ENCODE data around the gene ABTB2. TPM values are rescaled to one million over a fixed set of nuclear protein-coding genes. Genes with fewer than 3 reads are reported as not detected.

The ABTB2 gene
- total and polyA plus RNA-seq, 2 donors (not counting 1 experiment from before 2014, with no cell fraction given): 1.0 to 5.8 TPM

DNA sequence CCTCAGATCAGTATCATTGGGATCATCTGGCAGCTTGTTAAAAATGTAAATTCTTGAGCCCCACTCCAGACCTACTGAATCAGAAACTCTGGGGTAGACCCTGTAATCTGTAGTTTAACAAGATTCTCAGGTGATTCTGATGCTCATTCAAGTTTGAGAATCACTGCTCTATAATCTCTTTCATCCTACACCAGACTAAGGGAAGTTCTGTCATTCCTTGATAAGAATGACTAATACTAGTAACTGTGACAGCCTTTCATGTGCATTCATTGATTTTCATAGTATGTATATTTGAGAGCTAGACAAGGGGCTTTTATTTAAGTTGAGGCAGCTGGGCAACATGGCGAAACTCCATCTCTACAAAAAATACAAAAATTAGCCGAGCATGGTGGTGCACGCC is 222.4 kb downstream of the ABTB2 start:
- no peak for DNase-seq (ENCODE audit: low read depth in 2 of 2)
- Histone ChIP-seq H3K9me3 (ENCODE audit: control insufficient read depth, insufficient read depth, low read depth, low read length) (no peaks in the 10 kb centered on the region), H3K27me3 (ENCODE audit: control insufficient read depth, insufficient read depth, low read length) (no peaks in the 10 kb centered on the region), H4K20me1 (ENCODE audit: control insufficient read depth, extremely low read depth, insufficient read depth, low read length) (no peaks in the 10 kb centered on the region), H2AFZ (ENCODE audit: low read length) (no peak overlapping the region), H3K79me2 (ENCODE audit: control insufficient read depth, insufficient read depth, low read length) (no peaks in the 10 kb centered on the region), H3K27ac (ENCODE audit: insufficient read depth, low read length) (no peak overlapping the region), H3K36me3 (ENCODE audit: control insufficient read depth, insufficient read depth, low read length) (peaks cover 35% of the 10 kb centered on the region), H3K9ac (ENCODE audit: insufficient read depth, low read length) (no peak overlapping the region), H3K4me1 (ENCODE audit: control insufficient read depth, extremely low read depth, insufficient read depth, low read length) (no peaks in the 10 kb centered on the region), H3K4me3 (replicated peaks in 1 of 4; ENCODE audit: control extremely low read depth in 1 of 4, insufficient read depth in 1 of 4, low read depth in 3 of 4, low read length in 4 of 4) (no peak overlapping the region), H3K4me2 (ENCODE audit: extremely low read depth, insufficient read depth, low read length) (no peak overlapping the region)
- no peak for TF ChIP-seq EZH2 (IDR thresholded peaks at IDR 0.05; ENCODE audit: low read length, missing control alignments)
- TF ChIP-seq, protein P1, sequence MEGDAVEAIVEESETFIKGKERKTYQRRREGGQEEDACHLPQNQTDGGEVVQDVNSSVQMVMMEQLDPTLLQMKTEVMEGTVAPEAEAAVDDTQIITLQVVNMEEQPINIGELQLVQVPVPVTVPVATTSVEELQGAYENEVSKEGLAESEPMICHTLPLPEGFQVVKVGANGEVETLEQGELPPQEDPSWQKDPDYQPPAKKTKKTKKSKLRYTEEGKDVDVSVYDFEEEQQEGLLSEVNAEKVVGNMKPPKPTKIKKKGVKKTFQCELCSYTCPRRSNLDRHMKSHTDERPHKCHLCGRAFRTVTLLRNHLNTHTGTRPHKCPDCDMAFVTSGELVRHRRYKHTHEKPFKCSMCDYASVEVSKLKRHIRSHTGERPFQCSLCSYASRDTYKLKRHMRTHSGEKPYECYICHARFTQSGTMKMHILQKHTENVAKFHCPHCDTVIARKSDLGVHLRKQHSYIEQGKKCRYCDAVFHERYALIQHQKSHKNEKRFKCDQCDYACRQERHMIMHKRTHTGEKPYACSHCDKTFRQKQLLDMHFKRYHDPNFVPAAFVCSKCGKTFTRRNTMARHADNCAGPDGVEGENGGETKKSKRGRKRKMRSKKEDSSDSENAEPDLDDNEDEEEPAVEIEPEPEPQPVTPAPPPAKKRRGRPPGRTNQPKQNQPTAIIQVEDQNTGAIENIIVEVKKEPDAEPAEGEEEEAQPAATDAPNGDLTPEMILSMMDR (conservative IDR thresholded peaks at IDR 0.05 in 1 of 2, IDR thresholded peaks at IDR 0.05 in 1 of 2; ENCODE audit: low read depth in 1 of 2, low read length in 2 of 2): no peak

DNA sequence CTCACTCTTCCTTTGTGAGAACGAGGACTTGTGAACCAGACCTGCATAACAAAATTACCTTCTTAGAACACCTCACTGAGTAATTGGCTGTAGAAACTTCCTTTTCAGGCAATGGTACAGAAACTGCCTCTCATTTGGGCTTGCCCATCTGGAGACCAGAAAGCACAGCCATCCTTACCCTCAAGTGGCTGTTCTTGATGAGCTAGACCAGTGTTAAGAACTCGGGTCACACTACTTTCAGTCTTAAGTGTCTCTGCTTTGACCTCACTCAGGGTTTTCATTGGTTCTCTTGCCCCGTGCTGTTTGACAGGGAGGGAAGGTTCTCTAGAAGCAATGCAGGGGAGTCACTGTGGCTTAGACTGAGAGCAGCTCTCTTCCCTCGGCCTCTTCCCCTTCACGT is 223.0 kb downstream of the ABTB2 start:
- H3K9ac ChIP-seq (ENCODE audit: insufficient read depth, low read length): no peak overlapping the region

DNA sequence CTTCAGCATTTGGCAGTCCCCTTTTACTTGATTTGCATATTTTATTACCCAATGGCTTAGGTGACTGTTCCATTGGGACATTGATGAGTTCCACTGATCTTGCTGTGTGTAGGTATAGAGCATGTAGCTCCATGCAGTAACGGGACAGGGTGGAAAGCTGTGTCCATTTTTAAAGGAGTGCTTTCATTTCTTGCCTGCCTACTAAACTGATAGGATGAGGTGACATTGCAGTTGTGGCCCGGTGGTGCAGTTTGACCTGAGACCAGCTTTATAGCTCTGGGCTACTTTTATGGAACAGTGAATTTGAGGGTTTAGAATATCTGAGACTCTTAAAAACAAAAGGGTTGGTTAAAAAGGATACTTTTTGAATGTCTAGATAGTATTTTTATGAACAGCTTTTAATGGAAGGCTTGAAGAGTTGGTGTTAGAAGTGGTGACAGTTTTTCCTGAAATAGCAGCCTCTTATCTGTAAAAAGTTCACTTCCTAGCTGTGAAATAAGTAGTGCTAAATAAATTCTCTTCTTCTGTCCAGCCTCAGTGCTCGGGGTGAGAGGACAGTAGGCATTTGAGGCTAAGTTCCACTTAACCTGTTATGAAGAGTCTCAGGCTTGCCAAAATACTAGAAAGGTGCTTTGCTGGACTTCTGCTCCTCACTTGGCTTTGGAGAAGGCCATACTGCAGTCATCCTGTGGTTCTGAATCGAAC is 225.4 kb downstream of the ABTB2 start:
- no peak for DNase-seq (ENCODE audit: low read depth in 2 of 2)
- Histone ChIP-seq H3K4me2 (ENCODE audit: extremely low read depth, insufficient read depth, low read length) (no peak overlapping the region), H4K20me1 (ENCODE audit: control insufficient read depth, extremely low read depth, insufficient read depth, low read length) (no peaks in the 10 kb centered on the region), H2AFZ (ENCODE audit: low read length) (no peak overlapping the region), H3K4me1 (ENCODE audit: control insufficient read depth, extremely low read depth, insufficient read depth, low read length) (no peaks in the 10 kb centered on the region), H3K9ac (ENCODE audit: insufficient read depth, low read length) (no peak overlapping the region), H3K9me3 (ENCODE audit: control insufficient read depth, insufficient read depth, low read depth, low read length) (no peaks in the 10 kb centered on the region), H3K79me2 (ENCODE audit: control insufficient read depth, insufficient read depth, low read length) (no peaks in the 10 kb centered on the region), H3K4me3 (replicated peaks in 1 of 4; ENCODE audit: control extremely low read depth in 1 of 4, insufficient read depth in 1 of 4, low read depth in 3 of 4, low read length in 4 of 4) (no peak overlapping the region), H3K27ac (ENCODE audit: insufficient read depth, low read length) (no peak overlapping the region), H3K36me3 (ENCODE audit: control insufficient read depth, insufficient read depth, low read length) (peaks cover 20% of the 10 kb centered on the region), H3K27me3 (ENCODE audit: control insufficient read depth, insufficient read depth, low read length) (no peaks in the 10 kb centered on the region)
- TF ChIP-seq, protein P1 (conservative IDR thresholded peaks at IDR 0.05 in 1 of 2, IDR thresholded peaks at IDR 0.05 in 1 of 2; ENCODE audit: low read depth in 1 of 2, low read length in 2 of 2): no peak
- TF ChIP-seq EZH2 (IDR thresholded peaks at IDR 0.05; ENCODE audit: low read length, missing control alignments): no peak

More for the DNA sequence above, 223.0 kb downstream of the ABTB2 start:
- H2AFZ ChIP-seq (ENCODE audit: low read length): no peak overlapping the region
- H3K9me3 ChIP-seq (ENCODE audit: control insufficient read depth, insufficient read depth, low read depth, low read length): no peaks in the 10 kb centered on the region
- H4K20me1 ChIP-seq (ENCODE audit: control insufficient read depth, extremely low read depth, insufficient read depth, low read length): no peaks in the 10 kb centered on the region
- no peaks in the 10 kb centered on the region for H3K79me2 ChIP-seq (ENCODE audit: control insufficient read depth, insufficient read depth, low read length)
- H3K4me3 ChIP-seq (replicated peaks in 1 of 4; ENCODE audit: control extremely low read depth in 1 of 4, insufficient read depth in 1 of 4, low read depth in 3 of 4, low read length in 4 of 4): no peak overlapping the region
- no peak overlapping the region for H3K4me2 ChIP-seq (ENCODE audit: extremely low read depth, insufficient read depth, low read length)
- DNase-seq (ENCODE audit: low read depth in 2 of 2): no peak
- no peaks in the 10 kb centered on the region for H3K4me1 ChIP-seq (ENCODE audit: control insufficient read depth, extremely low read depth, insufficient read depth, low read length)
- no peaks in the 10 kb centered on the region for H3K27me3 ChIP-seq (ENCODE audit: control insufficient read depth, insufficient read depth, low read length)
- no peak overlapping the region for H3K27ac ChIP-seq (ENCODE audit: insufficient read depth, low read length)
- H3K36me3 ChIP-seq (ENCODE audit: control insufficient read depth, insufficient read depth, low read length): peaks cover 30% of the 10 kb centered on the region
- TF ChIP-seq EZH2 (IDR thresholded peaks at IDR 0.05; ENCODE audit: low read length, missing control alignments): no peak
